Stimulated activated CD8-positive, alpha-beta memory T cell treated with anti-CD3 and anti-CD28 coated beads, Interleukin-15, amount 100 ng/mL, for 48 hours (primary cell): ENCODE results near the gene RPAIN.
A peak's percentile ranks its signal among the peaks of the same experiment; 100 is the strongest.

ENCODE experiments used
- DNase-seq, 2 donors: peaks; one replicate each; pipeline ENCODE4 v3.0.0-alpha.2; 2020; ENCODE audit warnings: low read depth in 2 of 2

The RPAIN gene, protein sequence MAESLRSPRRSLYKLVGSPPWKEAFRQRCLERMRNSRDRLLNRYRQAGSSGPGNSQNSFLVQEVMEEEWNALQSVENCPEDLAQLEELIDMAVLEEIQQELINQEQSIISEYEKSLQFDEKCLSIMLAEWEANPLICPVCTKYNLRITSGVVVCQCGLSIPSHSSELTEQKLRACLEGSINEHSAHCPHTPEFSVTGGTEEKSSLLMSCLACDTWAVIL

GRCh38 chr17:5419959-5420653 is at the start of gene RPAIN:
Gene RPAIN (plus strand): TSS chr17:5420182. CDS start chr17:5420211, 29 bp downstream.
- DNase-seq, result peak; percentile 75 to 80

DNA sequence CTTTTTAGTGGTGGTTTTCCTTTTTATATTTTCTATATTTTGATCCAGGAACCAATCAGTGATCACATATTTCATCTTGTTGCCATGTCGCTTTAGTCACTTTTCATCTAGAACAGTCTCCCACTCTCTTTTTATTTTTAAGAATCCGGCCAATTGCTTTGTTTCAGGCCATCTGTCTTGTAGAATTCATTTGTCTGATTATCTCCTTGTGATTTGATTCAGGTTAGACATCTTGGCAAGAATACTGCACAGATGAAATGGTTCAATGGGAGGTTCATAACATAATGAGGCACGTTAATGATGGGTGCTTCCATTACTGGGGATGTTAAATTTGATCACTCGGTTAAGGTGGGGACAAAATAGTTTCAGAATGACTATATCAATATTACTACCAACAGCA is 49.6 kb upstream of the RPAIN start:
- DNase-seq, result no peak

GRCh38 chr17:5373112-5373511 is 46.9 kb upstream of the RPAIN start:
- DNase-seq, result no peak

DNA sequence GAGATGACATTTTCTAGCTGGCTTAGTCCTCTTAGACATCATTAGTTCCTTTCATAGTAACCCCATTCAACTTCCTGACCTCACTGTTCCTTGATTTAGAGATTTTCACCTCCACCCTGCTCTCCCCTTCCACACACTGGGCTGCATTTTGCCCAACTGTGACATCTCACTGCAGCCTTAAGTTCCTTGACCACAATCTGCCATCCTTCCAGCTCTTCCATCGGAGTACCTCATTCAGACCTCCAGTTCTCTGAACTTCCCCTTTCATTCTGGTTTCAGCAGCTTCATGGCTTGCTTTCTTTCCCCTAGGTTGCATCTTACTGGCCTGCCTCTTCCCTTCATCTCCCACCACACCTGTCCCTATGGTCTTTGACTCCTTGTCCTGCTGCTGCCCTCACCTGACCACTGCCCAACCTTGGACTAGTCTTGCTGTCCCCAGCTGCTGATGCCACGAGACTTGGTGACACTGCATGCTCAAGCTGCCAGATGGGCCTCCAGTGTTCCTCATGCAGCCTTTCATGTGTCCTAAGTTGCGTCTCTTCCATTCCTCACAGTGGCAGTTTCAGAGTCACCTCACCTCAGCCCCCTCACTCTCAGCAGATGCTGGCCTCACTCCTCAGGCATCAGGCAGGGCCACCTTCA is 41.3 kb upstream of the RPAIN start:
- no peak for DNase-seq

DNA sequence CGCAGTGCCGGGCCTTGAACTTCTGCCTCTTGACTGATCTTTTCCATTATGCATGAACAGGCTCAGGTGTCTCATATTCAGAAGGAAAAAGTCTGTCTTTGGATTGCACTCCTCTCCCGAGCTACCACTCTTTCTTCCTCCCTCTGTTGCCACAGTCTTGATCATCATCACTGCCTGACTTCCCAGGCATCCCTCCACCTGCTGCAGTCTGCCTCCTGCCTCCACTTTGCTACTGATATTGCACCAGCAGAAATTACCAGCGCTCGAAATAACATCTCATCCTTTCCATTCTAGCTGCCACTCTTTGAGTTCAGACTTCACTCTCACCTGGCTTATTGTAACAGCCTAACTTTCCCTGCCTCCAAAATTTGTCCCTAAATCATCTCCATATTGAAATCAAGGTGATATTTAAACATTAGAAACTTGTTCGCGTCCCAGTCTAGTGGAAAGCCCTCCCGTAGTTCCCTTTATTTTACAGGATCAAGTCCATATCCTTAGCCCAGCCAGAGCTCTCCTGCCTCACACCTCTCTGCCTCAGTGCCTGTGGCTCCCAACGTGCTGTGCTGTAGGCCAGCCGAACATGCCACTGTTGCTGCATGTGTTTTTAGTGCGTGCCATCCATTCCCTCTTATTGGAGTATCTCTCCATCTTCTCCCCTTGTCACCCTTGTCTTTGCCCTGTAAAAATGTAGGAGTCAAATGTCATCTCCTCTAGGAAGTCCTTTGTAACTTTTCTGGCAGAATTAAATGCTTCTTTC is 40.5 kb upstream of the RPAIN start:
- DNase-seq, result no peak

- DNase-seq, result no peak
Measured at GRCh38 chr17:5380491-5381135, 39.4 kb upstream of the RPAIN start.

DNA sequence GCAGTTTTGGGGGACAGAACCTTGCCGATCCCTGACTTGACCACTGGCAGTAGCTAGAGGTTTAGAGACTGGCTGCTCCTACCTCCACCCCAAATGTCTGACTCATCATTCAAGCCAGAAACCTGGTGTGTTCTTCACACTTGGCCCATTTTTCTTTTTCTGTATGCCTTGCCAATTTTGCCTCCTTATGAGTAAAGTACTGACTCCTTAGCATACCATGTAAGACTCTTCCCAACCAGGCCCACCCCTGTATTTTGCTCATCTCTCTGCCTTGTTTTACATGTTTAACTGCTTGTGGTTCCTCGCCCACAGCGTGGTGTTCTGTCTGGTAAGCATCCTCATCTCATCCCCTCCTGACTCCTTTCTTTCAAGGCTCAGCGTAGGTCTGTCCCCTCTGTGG is 38.4 kb upstream of the RPAIN start:
- no peak for DNase-seq

DNA sequence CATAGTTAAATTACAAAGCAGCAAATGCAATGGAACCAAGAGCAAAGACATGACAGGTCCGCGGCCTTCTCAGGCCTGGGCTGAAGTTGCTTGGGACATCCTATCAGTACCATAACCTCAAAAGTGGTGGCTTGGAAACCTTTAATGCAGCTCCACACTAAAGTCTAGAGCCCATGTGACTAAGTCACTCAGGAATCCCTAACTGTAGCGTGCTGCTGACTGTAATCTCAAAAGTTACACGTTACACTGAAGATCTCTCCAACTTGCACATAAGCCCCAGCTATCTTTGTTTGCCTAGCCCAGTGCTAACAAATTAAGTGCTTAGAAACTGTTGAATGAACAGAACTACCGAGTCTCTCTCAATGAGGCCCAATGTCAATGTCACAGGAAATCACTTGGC is 28.3 kb upstream of the RPAIN start:
- no peak for DNase-seq

DNA sequence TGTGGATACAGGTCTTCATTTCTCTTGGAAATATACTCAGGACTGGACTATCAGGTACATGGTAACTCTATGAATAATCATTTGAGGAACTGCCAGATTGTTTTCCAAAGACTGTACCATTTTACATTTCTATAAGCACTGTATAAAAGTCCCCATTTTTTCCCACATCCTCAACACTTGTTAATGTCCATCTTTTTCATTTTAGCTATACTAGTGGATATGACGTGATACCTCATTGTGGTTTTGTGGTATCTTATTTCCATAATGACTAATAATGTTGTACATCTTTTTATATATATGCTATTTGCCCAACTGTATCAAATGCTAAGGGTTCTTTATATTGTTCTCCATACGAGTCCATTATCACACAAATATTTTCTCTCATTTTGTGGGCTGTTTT is 23.4 kb upstream of the RPAIN start:
- DNase-seq, result no peak

DNA sequence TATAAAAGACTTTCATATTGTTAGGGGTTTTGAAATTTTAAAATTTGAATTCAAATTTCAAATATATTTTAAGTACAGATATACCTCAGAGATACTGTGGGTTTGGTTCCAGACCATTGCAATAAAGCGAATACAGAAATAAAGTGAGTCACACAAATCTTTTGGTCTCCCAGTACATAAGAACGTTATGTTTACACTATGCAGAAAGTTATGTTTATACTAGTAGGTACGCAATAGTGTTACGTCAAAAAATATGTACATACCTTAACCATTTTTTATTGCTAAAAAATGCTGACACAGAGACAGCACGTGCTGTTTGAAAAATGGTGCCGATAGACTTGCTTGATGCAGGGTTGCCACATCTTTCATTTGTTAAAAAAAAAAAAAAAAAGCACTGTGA is 20.2 kb upstream of the RPAIN start:
- DNase-seq, result no peak

DNA sequence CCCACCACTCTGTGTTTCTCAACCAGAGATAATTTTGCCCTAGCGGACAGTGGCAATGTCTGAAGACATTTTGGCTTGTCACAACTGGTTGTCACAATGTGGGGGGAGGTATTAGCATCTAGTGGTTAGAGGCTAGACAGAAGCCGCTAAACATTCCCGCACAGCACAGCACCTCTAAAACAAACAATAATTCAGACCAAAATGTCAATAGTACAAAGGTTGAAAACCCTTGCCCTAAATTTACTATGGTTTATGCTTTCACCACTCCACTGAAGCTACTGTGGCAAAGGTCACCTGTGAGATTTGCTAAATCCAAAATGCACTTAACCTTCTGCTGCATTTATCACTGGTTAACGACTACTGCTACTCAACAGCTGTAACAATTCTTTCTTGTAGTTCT is 14.6 kb upstream of the RPAIN start:
- DNase-seq, result no peak

GRCh38 chr17:5408186-5408585 is 11.8 kb upstream of the RPAIN start:
- no peak for DNase-seq

DNA sequence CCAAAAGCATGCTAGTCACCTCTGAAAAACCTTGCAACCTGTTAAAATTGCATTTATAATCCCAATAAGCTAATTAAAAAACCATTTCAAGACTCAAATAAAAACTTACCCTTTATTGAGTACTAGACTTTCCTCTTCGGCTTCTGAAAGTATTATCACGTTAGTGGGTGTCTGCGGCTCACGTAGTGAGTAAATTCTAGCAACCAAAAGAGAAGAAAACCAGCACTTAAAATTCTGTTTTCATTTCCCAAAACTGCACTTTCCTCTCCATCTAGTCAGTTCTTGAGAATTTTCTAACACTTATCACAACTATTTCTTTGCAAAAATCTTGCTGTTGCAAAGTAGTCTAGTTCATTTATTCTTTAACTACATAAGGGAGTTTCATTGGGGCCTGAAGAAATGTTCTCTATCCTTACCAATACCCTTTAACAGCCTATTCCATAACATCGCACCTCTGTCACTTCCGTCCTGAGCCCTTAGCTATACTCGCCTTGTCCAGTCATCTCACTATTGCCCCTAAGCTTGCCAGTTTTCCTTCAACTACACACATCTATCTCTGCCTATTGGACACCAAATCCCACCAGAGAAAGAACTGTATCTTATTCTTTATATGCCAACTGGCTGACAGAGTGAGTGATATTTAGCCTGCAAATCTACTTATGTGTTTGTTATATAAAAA is 9.2 kb upstream of the RPAIN start:
- no peak for DNase-seq

DNA sequence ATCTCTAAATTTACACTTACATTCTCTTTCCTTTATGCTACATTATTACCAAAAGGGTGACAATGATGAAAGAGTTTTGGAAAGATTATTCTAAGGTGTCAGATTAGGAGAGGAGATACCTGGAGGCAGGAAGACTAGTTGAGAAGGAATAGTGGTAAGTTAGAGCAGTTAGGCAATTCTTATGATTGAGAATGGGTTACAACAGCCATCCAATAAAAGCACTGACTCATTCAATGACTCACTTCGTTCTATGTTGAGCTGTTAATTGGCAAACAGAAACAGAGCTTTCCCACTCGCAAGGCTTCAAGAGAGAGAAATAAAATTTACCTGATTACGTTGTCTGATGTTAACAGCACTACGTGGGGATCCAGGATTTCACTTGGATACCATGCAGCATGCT is 6.3 kb upstream of the RPAIN start:
- DNase-seq, result no peak

- no peak for DNase-seq
Measured at GRCh38 chr17:5416901-5417300, 3.1 kb upstream of the RPAIN start.

- peak; percentile 45 to 52 for DNase-seq
Measured at GRCh38 chr17:5418858-5419355, 1.1 kb upstream of the RPAIN start.

GRCh38 chr17:5419356-5419958 is 525 bp upstream of the RPAIN start, which contains the start of gene NUP88:
Gene NUP88 (minus strand): TSS chr17:5419662. CDS start chr17:5419650, 12 bp downstream.
- peak; percentile 96 to 97 for DNase-seq

DNA sequence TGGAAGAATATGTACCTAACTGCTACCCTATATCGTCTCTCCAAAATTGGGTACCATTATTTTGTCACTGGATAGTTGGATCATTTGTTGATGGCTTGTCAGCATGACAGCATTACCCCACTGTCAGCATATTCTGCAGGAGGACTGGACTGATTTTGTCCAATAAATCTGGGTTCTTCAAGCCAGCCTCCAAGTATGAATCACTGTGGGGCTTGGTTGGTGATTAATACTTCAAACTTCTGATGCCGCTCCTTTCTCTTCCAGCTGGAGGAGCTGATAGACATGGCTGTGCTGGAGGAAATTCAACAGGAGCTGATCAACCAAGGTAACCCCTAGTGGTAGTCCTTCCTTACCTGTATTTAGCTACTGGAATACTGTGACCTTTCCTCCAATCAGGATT is 2.5 kb downstream of the RPAIN start:
- no peak for DNase-seq

DNA sequence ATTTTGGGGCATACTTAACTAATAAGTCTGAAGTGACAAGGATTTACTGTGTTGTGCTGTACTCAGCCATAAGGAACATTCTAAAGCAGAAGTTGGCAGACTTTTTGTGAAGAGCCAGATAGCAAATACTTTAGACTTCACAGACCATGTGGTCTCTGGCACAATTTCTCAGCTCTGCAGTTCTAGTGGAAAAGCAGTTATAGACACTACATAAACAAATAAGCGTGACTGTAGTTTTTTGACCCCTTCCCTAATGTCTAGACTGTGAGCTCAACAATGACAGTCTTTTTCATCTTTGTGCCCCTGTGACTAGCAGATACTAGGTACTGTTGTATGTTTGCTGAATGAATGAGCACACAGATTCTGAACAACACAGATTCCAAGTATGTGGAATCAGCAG is 4.9 kb downstream of the RPAIN start:
- no peak for DNase-seq

DNA sequence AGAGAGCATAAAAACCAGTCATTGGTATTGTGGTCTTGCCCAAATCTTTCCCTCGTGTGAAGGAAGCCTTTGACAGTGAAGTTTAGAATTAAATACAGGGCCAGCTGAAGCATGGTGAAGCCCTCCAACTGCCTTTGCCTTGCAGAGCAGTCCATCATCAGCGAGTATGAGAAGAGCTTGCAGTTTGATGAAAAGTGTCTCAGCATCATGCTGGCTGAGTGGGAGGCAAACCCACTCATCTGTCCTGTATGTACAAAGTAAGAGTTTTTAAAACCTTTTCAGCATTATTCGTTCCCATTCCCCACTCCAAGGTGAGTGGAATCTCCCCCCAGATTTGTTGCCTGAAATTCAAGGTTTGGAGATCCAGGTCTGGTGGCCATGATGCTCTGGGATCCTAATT is 5.8 kb downstream of the RPAIN start:
- no peak for DNase-seq
